Mesenchymal stem cell (in vitro differentiated cells and primary cell): ENCODE data around the gene MAPK8IP2.

ENCODE experiments used
- DNase-seq: peaks from one replicate; pipeline ENCODE4 v3.0.0-alpha.2; 2013
- H2AFZ ChIP-seq: one replicate; pipeline ENCODE4 v1.6.1; 2013; ENCODE audit warnings: low read depth, mild to moderate bottlenecking, control low read depth, inconsistent platforms, low read length, moderate library complexity
- H2AK5ac ChIP-seq: 2 replicates; pipeline ENCODE4 v1.6.1; 2013; ENCODE audit warnings: low read length, moderate library complexity, mild to moderate bottlenecking, inconsistent platforms; ENCODE audit not compliant: severe bottlenecking
- H2BK120ac ChIP-seq: one replicate; pipeline ENCODE4 v1.6.1; 2013; ENCODE audit warnings: low read depth, mild to moderate bottlenecking, inconsistent platforms, low read length, moderate library complexity
- H2BK12ac ChIP-seq, 2 experiments: one replicate each; pipeline ENCODE4 v1.6.1; 2013; ENCODE audit warnings: inconsistent platforms in 2 of 2, low read length in 2 of 2, mild to moderate bottlenecking in 2 of 2, moderate library complexity in 2 of 2, control low read depth in 1 of 2
- H2BK15ac ChIP-seq: one replicate; pipeline ENCODE4 v1.6.1; 2013; ENCODE audit warnings: mild to moderate bottlenecking, low read depth, inconsistent platforms; ENCODE audit not compliant: poor library complexity, severe bottlenecking
- H2BK5ac ChIP-seq: 2 replicates; pipeline ENCODE4 v1.6.1; 2013; ENCODE audit warnings: low read depth, mild to moderate bottlenecking, low read length, control low read depth, inconsistent platforms; ENCODE audit not compliant: poor library complexity, severe bottlenecking
- H3K14ac ChIP-seq, 2 experiments: one replicate each; pipeline ENCODE4 v1.6.1; 2013; ENCODE audit warnings: inconsistent platforms in 2 of 2, low read length in 2 of 2, control low read depth in 1 of 2, mild to moderate bottlenecking in 1 of 2, moderate library complexity in 1 of 2
- H3K18ac ChIP-seq, 2 experiments: one replicate each; pipeline ENCODE4 v1.6.1; 2013; ENCODE audit warnings: inconsistent platforms in 2 of 2, low read length in 2 of 2, control low read depth in 1 of 2, low read depth in 1 of 2, mild to moderate bottlenecking in 1 of 2
- H3K23ac ChIP-seq, 2 experiments: one replicate each; pipeline ENCODE4 v1.6.1; 2013; ENCODE audit warnings: inconsistent platforms in 2 of 2, low read length in 2 of 2, mild to moderate bottlenecking in 2 of 2, moderate library complexity in 2 of 2, control low read depth in 1 of 2
- H3K27ac ChIP-seq: 2 replicates; pipeline ENCODE4 v1.5.1; 2013; ENCODE audit warnings: mild to moderate bottlenecking, moderate library complexity, low read length, control low read depth, inconsistent platforms; ENCODE audit not compliant: poor library complexity, severe bottlenecking
- H3K27me3 ChIP-seq, 2 experiments: 2 replicates each; pipeline versions ENCODE4 v1.6.1 to v1.7.0; 2013; ENCODE audit warnings: low read length in 2 of 2, mild to moderate bottlenecking in 2 of 2, moderate library complexity in 2 of 2, control low read depth in 1 of 2, inconsistent platforms in 1 of 2; ENCODE audit not compliant: control insufficient read depth in 1 of 2, insufficient read depth in 1 of 2
- H3K36me3 ChIP-seq, 2 experiments: 2 replicates each; pipeline versions ENCODE4 v1.6.1 to v1.7.0; 2013; ENCODE audit warnings: low read length in 2 of 2, control low read depth in 1 of 2, inconsistent platforms in 1 of 2, low read depth in 1 of 2, mild to moderate bottlenecking in 1 of 2; ENCODE audit not compliant: insufficient read depth in 2 of 2, control insufficient read depth in 1 of 2
- H3K4ac ChIP-seq, 2 experiments: one replicate each; pipeline ENCODE4 v1.6.1; 2013; ENCODE audit warnings: inconsistent platforms in 2 of 2, low read length in 2 of 2, mild to moderate bottlenecking in 2 of 2, moderate library complexity in 2 of 2, control low read depth in 1 of 2, low read depth in 1 of 2
- H3K4me1 ChIP-seq: 2 replicates; pipeline ENCODE4 v1.6.1; 2013; ENCODE audit warnings: low read depth, low read length, control low read depth; ENCODE audit not compliant: control insufficient read depth, insufficient read depth
- H3K4me2 ChIP-seq: 2 replicates; pipeline ENCODE4 v1.6.1; 2013; ENCODE audit warnings: low read length, mild to moderate bottlenecking, inconsistent platforms; ENCODE audit not compliant: poor library complexity, severe bottlenecking
- H3K4me3 ChIP-seq, 2 experiments: 2 replicates each; pipeline versions ENCODE4 v1.5.1 to v1.7.0; 2013; ENCODE audit warnings: low read length in 2 of 2, mild to moderate bottlenecking in 2 of 2, control low read depth in 1 of 2, low read depth in 1 of 2; ENCODE audit not compliant: insufficient read depth in 1 of 2
- H3K79me1 ChIP-seq: replicated peaks from 2 replicates; pipeline ENCODE4 v1.6.1; 2013; ENCODE audit warnings: mild to moderate bottlenecking, control low read depth, low read length, inconsistent platforms; ENCODE audit not compliant: poor library complexity, severe bottlenecking
- H3K9ac ChIP-seq: 2 replicates; pipeline ENCODE4 v1.7.0; 2013; ENCODE audit warnings: mild to moderate bottlenecking, low read length, moderate library complexity
- H3K9me3 ChIP-seq: 2 replicates; pipeline ENCODE4 v1.7.0; 2013; ENCODE audit warnings: mild to moderate bottlenecking, low read length; ENCODE audit not compliant: control insufficient read depth
- H4K8ac ChIP-seq: one replicate; pipeline ENCODE4 v1.6.1; 2013; ENCODE audit warnings: inconsistent platforms, mild to moderate bottlenecking, low read length, moderate library complexity
- H4K91ac ChIP-seq: one replicate; pipeline ENCODE4 v1.6.1; 2013; ENCODE audit warnings: mild to moderate bottlenecking, low read length, inconsistent platforms
- WGBS: methylation state at CpG from one replicate; pipeline ENCODE4 v1.1.7; 2013; ENCODE audit warnings: mixed read lengths; 5-methylcytosine and 5-hydroxymethylcytosine counted together

The MAPK8IP2 gene

GRCh38 chr22:50585238-50585637 lies 15.4 kb upstream of the MAPK8IP2 start:
- H3K27ac ChIP-seq = no peak overlapping the region
- H2BK12ac ChIP-seq = no peak overlapping the region
- no peak overlapping the region for H2AK5ac ChIP-seq
- no peak overlapping the region for H2BK15ac ChIP-seq
- H3K9me3 ChIP-seq = no peaks in the 10 kb centered on the region
- peaks cover 12% of the 10 kb centered on the region for H3K79me1 ChIP-seq
- no peak overlapping the region for H3K4ac ChIP-seq
- peaks cover 11% of the 10 kb centered on the region in 2 experiments for H3K36me3 ChIP-seq
- H3K9ac ChIP-seq = no peak overlapping the region
- H3K14ac ChIP-seq = no peak overlapping the region
- H2AFZ ChIP-seq = no peak overlapping the region
- H2BK120ac ChIP-seq = no peak overlapping the region
- H2BK5ac ChIP-seq = no peak overlapping the region
- no peak overlapping the region for H4K8ac ChIP-seq
- 92% methylated on average over 3 of the region's 3 CpGs for WGBS
- H3K4me2 ChIP-seq = no peak overlapping the region
- DNase-seq = no peak
- H3K18ac ChIP-seq = no peak overlapping the region
- H4K91ac ChIP-seq = no peak overlapping the region
- H3K4me1 ChIP-seq = peaks cover 14% of the 10 kb centered on the region
- H3K27me3 ChIP-seq = no peaks in the 10 kb centered on the region
- H3K23ac ChIP-seq = no peak overlapping the region
- H3K4me3 ChIP-seq = no peak overlapping the region

DNA sequence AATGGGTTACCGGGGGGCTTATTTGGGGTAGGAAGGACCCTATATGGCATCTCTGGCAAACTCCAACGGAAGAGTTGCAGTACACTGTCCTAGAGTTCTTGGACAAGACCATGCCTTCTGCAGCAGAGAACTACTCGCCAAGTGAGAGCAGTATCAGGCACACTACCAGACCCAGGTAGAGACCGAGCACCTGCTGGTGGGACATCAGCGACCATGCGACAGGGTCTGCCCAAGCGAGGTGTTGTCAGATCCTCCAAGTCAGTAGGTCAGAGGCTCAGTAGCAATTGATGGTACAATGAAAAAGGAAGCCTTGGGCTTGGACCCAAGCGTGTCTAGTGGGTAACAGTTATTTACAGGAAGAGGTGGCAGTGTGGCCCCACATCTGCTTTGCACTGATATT lies 14.8 kb upstream of the MAPK8IP2 start:
- Histone ChIP-seq H2BK5ac (no peak overlapping the region), H3K79me1 (peaks cover 11% of the 10 kb centered on the region), H2BK12ac (no peak overlapping the region), H3K9me3 (no peaks in the 10 kb centered on the region), H2BK15ac (no peak overlapping the region), H3K4me3 (no peak overlapping the region), H3K27ac (no peak overlapping the region), H3K14ac (no peak overlapping the region), H2AFZ (no peak overlapping the region), H4K8ac (no peak overlapping the region), H3K4ac (no peak overlapping the region), H3K18ac (no peak overlapping the region), H4K91ac (no peak overlapping the region), H3K23ac (no peak overlapping the region), H2AK5ac (no peak overlapping the region), H3K9ac (no peak overlapping the region), H3K36me3 (peaks cover 7 to 8% of the 10 kb centered on the region in 2 experiments), H3K4me2 (no peak overlapping the region), H3K27me3 (no peaks in the 10 kb centered on the region), H3K4me1 (peaks cover 14% of the 10 kb centered on the region), H2BK120ac (no peak overlapping the region)
- WGBS = 95% methylated on average over 8 of the region's 8 CpGs
- no peak for DNase-seq

DNA sequence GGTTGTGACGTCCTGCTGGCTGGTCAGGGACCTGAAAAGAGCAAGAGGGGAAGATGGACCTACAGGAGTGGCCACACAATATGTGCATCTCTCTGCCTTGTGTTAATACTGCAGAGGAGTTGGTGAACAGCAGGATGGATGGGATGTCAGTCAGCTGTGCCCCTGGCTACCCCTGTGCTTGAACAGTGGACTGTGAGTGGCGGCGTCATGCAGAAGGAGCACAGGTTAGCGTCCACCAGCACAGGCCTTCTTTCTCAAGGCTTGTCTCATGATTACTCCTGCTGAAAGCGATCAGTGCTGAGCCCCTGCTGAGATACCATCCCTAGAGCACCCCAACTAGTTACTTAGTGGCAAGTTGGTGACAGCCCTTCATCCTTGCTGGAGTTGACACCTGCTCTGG lies 14.2 kb upstream of the MAPK8IP2 start:
- no peak overlapping the region for H2BK15ac ChIP-seq
- no peak overlapping the region for H3K23ac ChIP-seq
- H2BK5ac ChIP-seq = no peak overlapping the region
- WGBS = 75% methylated on average over 5 of the region's 5 CpGs
- no peak overlapping the region for H3K4me3 ChIP-seq
- H2AK5ac ChIP-seq = no peak overlapping the region
- H3K4me1 ChIP-seq = peaks cover 9% of the 10 kb centered on the region
- no peak for DNase-seq
- no peaks in the 10 kb centered on the region for H3K9me3 ChIP-seq
- no peak overlapping the region for H2AFZ ChIP-seq
- peaks cover 7% of the 10 kb centered on the region for H3K79me1 ChIP-seq
- H3K18ac ChIP-seq = no peak overlapping the region
- no peaks in the 10 kb centered on the region for H3K27me3 ChIP-seq
- no peak overlapping the region for H3K4me2 ChIP-seq
- no peak overlapping the region for H2BK12ac ChIP-seq
- H4K91ac ChIP-seq = no peak overlapping the region
- H4K8ac ChIP-seq = no peak overlapping the region
- no peak overlapping the region for H3K4ac ChIP-seq
- peaks cover 3% of the 10 kb centered on the region in 2 experiments for H3K36me3 ChIP-seq
- H3K14ac ChIP-seq = no peak overlapping the region
- no peak overlapping the region for H2BK120ac ChIP-seq
- H3K27ac ChIP-seq = no peak overlapping the region
- H3K9ac ChIP-seq = no peak overlapping the region

DNA sequence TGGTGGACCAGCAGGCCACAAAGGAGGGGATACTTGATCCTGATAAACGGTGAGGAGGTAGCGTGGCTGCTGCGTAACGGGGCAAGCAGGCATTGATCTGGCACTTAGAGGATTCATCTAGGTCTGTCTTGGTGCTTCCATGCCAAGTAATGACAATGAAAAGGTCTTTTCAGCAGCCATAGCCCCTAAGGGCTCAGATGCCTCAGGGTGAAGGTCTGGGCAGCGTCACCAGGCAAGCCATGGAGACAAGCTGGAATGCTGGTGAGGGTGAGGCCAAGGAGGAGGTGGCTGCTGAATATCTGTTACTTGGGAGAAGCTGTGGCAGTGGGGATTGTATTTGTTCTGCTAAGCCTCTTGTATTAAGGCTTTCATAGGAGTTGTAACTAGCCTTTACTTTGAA lies 13.2 kb upstream of the MAPK8IP2 start:
- H3K18ac ChIP-seq = no peak overlapping the region
- no peak overlapping the region for H2BK12ac ChIP-seq
- H3K4me2 ChIP-seq = no peak overlapping the region
- no peak overlapping the region for H3K9ac ChIP-seq
- no peak overlapping the region for H4K91ac ChIP-seq
- no peak overlapping the region for H3K14ac ChIP-seq
- H2BK120ac ChIP-seq = no peak overlapping the region
- H3K4me3 ChIP-seq = no peak overlapping the region
- peaks cover 5% of the 10 kb centered on the region for H3K79me1 ChIP-seq
- WGBS = 94% methylated on average over 5 of the region's 5 CpGs
- no peak overlapping the region for H2AFZ ChIP-seq
- no peaks in the 10 kb centered on the region for H3K27me3 ChIP-seq
- peaks cover 0 to 3% of the 10 kb centered on the region in 2 experiments for H3K36me3 ChIP-seq
- H2BK5ac ChIP-seq = no peak overlapping the region
- no peaks in the 10 kb centered on the region for H3K9me3 ChIP-seq
- no peak overlapping the region for H4K8ac ChIP-seq
- H2AK5ac ChIP-seq = no peak overlapping the region
- no peak overlapping the region for H3K4ac ChIP-seq
- no peak for DNase-seq
- H3K23ac ChIP-seq = no peak overlapping the region
- no peak overlapping the region for H3K27ac ChIP-seq
- H2BK15ac ChIP-seq = no peak overlapping the region
- H3K4me1 ChIP-seq = peaks cover 2% of the 10 kb centered on the region
